Right lobe of liver (tissue), 6 donors: Measurements from ENCODE around the gene SLC39A2. TPM values are rescaled to one million over a fixed set of nuclear protein-coding genes. Genes with fewer than 3 reads are reported as not detected.
A peak's percentile ranks its signal among the peaks of the same experiment; 100 is the strongest.

ENCODE experiments used
- ATAC-seq, 4 donors: fragments of 200-7000 bp; cut with Tn5 transposase; one replicate each; pipeline ENCODE4 v1.9.1; 2020; ENCODE audit warnings: mild to moderate bottlenecking in 4 of 4, moderate library complexity in 4 of 4
- DNase-seq, 3 donors: peaks; one replicate each; pipeline ENCODE4 v3.0.0-alpha.2; 2020
- H3K27ac ChIP-seq, 3 donors: fragments of 200-600 bp; one replicate each; pipeline ENCODE4 v1.8.0; 2022
- H3K27me3 ChIP-seq, 2 donors: fragments of 200-600 bp; one replicate each; pipeline ENCODE4 v1.8.0; 2022
- H3K36me3 ChIP-seq, 4 donors: fragments of 200-600 bp; sonication (generic) in 1 of 4; one replicate each; pipeline versions ENCODE4 v1.5.1 to v1.8.0; 2017 to 2022; ENCODE audit warnings: control low read depth in 1 of 4
- H3K4me1 ChIP-seq, 4 donors: fragments of 200-600 bp; sonication (generic) in 1 of 4; one replicate each; pipeline versions ENCODE4 v1.5.1 to v1.8.0; 2017 to 2022; ENCODE audit warnings: control low read depth in 1 of 4
- H3K4me3 ChIP-seq, 3 donors: fragments of 200-600 bp; one replicate each; pipeline ENCODE4 v1.8.0; 2022
- H3K9me3 ChIP-seq, 4 donors: fragments of 200-600 bp; sonication (generic) in 1 of 4; one replicate each; pipeline versions ENCODE4 v1.5.1 to v1.8.0; 2017 to 2022; ENCODE audit warnings: control low read depth in 1 of 4
- CTCF ChIP-seq, 4 donors: fragments of 200-600 bp in 3 of 4; fragments of 450-650 bp in 1 of 4; IDR thresholded peaks; one replicate each; pipeline versions ENCODE4 v1.5.1 to v1.8.0; 2016 to 2022; ENCODE audit warnings: antibody characterized with exemption in 4 of 4, mild to moderate bottlenecking in 2 of 4
- POLR2A ChIP-seq: fragments of 450-650 bp; IDR thresholded peaks from one replicate; pipeline ENCODE4 v1.6.1; 2017; ENCODE audit warnings: antibody characterized with exemption, mild to moderate bottlenecking
- WGBS: methylation state at CpG from one replicate; pipeline ENCODE4 v1.1.6; 2018; ENCODE audit warnings: low coverage, low lambda C conversion rate; ENCODE audit not compliant: insufficient coverage; ENCODE audit errors: missing lambda C conversion rate; 5-methylcytosine and 5-hydroxymethylcytosine counted together
- intact Hi-C, 2 donors: fragments of 100-400 bp; cut with DNase I; formaldehyde crosslinking; loops; one replicate each; pipeline versions ENCODE4 v1.11.2 to v1.14.1; 2022
- total RNA-seq, 6 experiments: library from RNA; depleted of rRNA in 2 of 6; stranded (reverse); fragments of >200 nt in 2 of 6; fragmentation: NEBNext Ultra II Directional in 3 of 6; extraction: Animal tissue kit (Norgen Biotek cat#: 25700) in 3 of 6; gene quantifications; one replicate each; pipeline versions ENCODE4 v1.1.0 to v1.2.4, GENCODE V29; 2016 to 2023
- donor health status: DM: no; HTN: yes; CAD: no.
- donor health status: DM: no; HTN: no; CAD: no.
- donor health status: DM: no; HTN: no; CAD: no.
- donor health status: DM: no; HTN: yes; CAD: no.
- donor health status: DM: no; HTN: yes; CAD: no.

SLC39A2 gene
- total RNA-seq, 6 experiments from 2014 or later = not detected

- H3K27me3 ChIP-seq = no peaks in the 10 kb centered on the region
- no peak for ATAC-seq
- H3K36me3 ChIP-seq = peaks cover 0 to 50% (median 29%) of the 10 kb centered on the region in 4 donors
- no peak overlapping the region for H3K4me3 ChIP-seq
- intact Hi-C loops = no loop called here
- H3K27ac ChIP-seq = no peak overlapping the region
- WGBS = 77% methylated on average over 4 of the region's 5 CpGs
- TF ChIP-seq CTCF (IDR thresholded peaks at IDR 0.05) (no peak), POLR2A (no peak)
- no peak for DNase-seq
- H3K4me1 ChIP-seq = peaks cover 0 to 8% (median 2%) of the 10 kb centered on the region in 4 donors
- no peaks in the 10 kb centered on the region for H3K9me3 ChIP-seq
Measured at GRCh38 chr14:21020977-21021545, 22.0 kb downstream of the SLC39A2 start.

GRCh38 chr14:21022686-21023085 lies 23.6 kb downstream of the SLC39A2 start:
- peak overlapping the region in 1 of 3 donors; percentile 98 for H3K4me3 ChIP-seq
- ATAC-seq (no peak), DNase-seq (peak in 1 of 3 donors; percentile 37)
- intact Hi-C loops = no loop called here
- no peaks in the 10 kb centered on the region for H3K27me3 ChIP-seq
- peaks cover 0 to 43% (median 26%) of the 10 kb centered on the region in 4 donors for H3K36me3 ChIP-seq
- peak overlapping the region; percentile 72 to 89 (median 79) for H3K27ac ChIP-seq
- no peaks in the 10 kb centered on the region for H3K9me3 ChIP-seq
- WGBS = 11% methylated on average over 4 of the region's 5 CpGs
- H3K4me1 ChIP-seq = peaks cover 0 to 8% (median 2%) of the 10 kb centered on the region in 4 donors
- TF ChIP-seq POLR2A = no peak

GRCh38 chr14:21023174-21023573 lies 24.1 kb downstream of the SLC39A2 start:
- Histone ChIP-seq H3K27ac (peak overlapping the region; percentile 72 to 89 (median 79)), H3K36me3 (peaks cover 0 to 38% (median 23%) of the 10 kb centered on the region in 4 donors), H3K9me3 (no peaks in the 10 kb centered on the region), H3K27me3 (no peaks in the 10 kb centered on the region), H3K4me1 (peaks cover 0 to 8% (median 2%) of the 10 kb centered on the region in 4 donors), H3K4me3 (peak overlapping the region in 2 of 3 donors; percentile 98 to 100)
- intact Hi-C loops = no loop called here
- ATAC-seq (peak in 3 of 4 donors; percentile 10 to 31 (median 29)), DNase-seq (peak in 2 of 3 donors; percentile 43 to 58)
- no CpG with 5 or more reads among the region's 7 CpGs for WGBS
- TF ChIP-seq POLR2A = no peak
- no peak for TF ChIP-seq CTCF (IDR thresholded peaks at IDR 0.05)

GRCh38 chr14:21023817-21024584 lies 24.9 kb downstream of the SLC39A2 start:
- WGBS = 6% methylated on average over 9 of the region's 17 CpGs
- TF ChIP-seq CTCF (IDR thresholded peaks at IDR 0.05) (no peak), POLR2A (peak; percentile 9)
- peak; percentile 57 to 75 (median 72) for ATAC-seq
- Histone ChIP-seq H3K4me3 (peak overlapping the region; percentile 92 to 100 (median 98)), H3K4me1 (peaks cover 0 to 8% (median 2%) of the 10 kb centered on the region in 4 donors), H3K27me3 (no peaks in the 10 kb centered on the region), H3K9me3 (no peaks in the 10 kb centered on the region), H3K27ac (peak overlapping the region; percentile 72 to 89 (median 79)), H3K36me3 (peaks cover 0 to 30% (median 16%) of the 10 kb centered on the region in 4 donors)
- peak; percentile 45 to 78 (median 70) for DNase-seq
- intact Hi-C loops = no loop called here
